H9 (cell line): ENCODE measurements around the gene SLC16A14. TPM values are rescaled to one million over a fixed set of nuclear protein-coding genes. Genes with fewer than 3 reads are reported as not detected.

ENCODE experiments used
- DNase-seq: peaks from one replicate; pipeline ENCODE4 v3.0.0-alpha.2; 2017
- H2AFZ ChIP-seq: one replicate; pipeline ENCODE4 v1.6.1; 2013; ENCODE audit warnings: mild to moderate bottlenecking, low read length, control low read depth, moderate library complexity
- H2AK5ac ChIP-seq: 2 replicates; pipeline ENCODE4 v1.6.1; 2013; ENCODE audit warnings: low read length, control low read depth, mixed read lengths; ENCODE audit not compliant: insufficient read length
- H2BK120ac ChIP-seq: one replicate; pipeline ENCODE4 v1.6.1; 2013; ENCODE audit warnings: low read depth, mild to moderate bottlenecking, low read length, control low read depth, inconsistent platforms; ENCODE audit not compliant: poor library complexity, severe bottlenecking
- H2BK12ac ChIP-seq: 2 replicates; pipeline ENCODE4 v1.6.1; 2013; ENCODE audit warnings: low read length, control low read depth, mixed read lengths, low read depth; ENCODE audit not compliant: insufficient read length
- H2BK15ac ChIP-seq: 2 replicates; pipeline ENCODE4 v1.6.1; 2013; ENCODE audit warnings: low read depth, low read length, control low read depth
- H2BK20ac ChIP-seq: one replicate; pipeline ENCODE4 v1.6.1; 2013; ENCODE audit warnings: low read depth, mild to moderate bottlenecking, low read length, control low read depth, inconsistent platforms; ENCODE audit not compliant: poor library complexity, severe bottlenecking
- H2BK5ac ChIP-seq: 2 replicates; pipeline ENCODE4 v1.6.1; 2013; ENCODE audit warnings: low read length, control low read depth, mixed read lengths; ENCODE audit not compliant: insufficient read length
- H3K14ac ChIP-seq: 2 replicates; pipeline ENCODE4 v1.6.1; 2013; ENCODE audit warnings: low read length, control low read depth; ENCODE audit not compliant: insufficient read depth
- H3K18ac ChIP-seq: 2 replicates; pipeline ENCODE4 v1.6.1; 2013; ENCODE audit warnings: low read depth, mild to moderate bottlenecking, mixed read lengths, low read length, control low read depth; ENCODE audit not compliant: insufficient read length
- H3K23ac ChIP-seq: 2 replicates; pipeline ENCODE4 v1.6.1; 2013; ENCODE audit warnings: low read length, control low read depth, mixed read lengths, low read depth; ENCODE audit not compliant: insufficient read length
- H3K23me2 ChIP-seq: 2 replicates; pipeline ENCODE4 v1.6.1; 2013; ENCODE audit warnings: low read depth, mild to moderate bottlenecking, mixed read lengths, low read length, control low read depth; ENCODE audit not compliant: insufficient read length, poor library complexity, severe bottlenecking
- H3K27ac ChIP-seq: 2 replicates; pipeline ENCODE4 v1.5.1; 2013; ENCODE audit warnings: low read length, control low read depth, mixed read lengths, low read depth; ENCODE audit not compliant: insufficient read length
- H3K27me3 ChIP-seq: 2 replicates; pipeline ENCODE4 v1.6.1; 2013; ENCODE audit warnings: low read length, control low read depth, inconsistent platforms; ENCODE audit not compliant: insufficient read depth
- H3K4ac ChIP-seq: 2 replicates; pipeline ENCODE4 v1.6.1; 2013; ENCODE audit warnings: low read depth, mild to moderate bottlenecking, control low read depth, inconsistent platforms, low read length, moderate library complexity
- H3K4me1 ChIP-seq: 2 replicates; pipeline ENCODE4 v1.6.1; 2013; ENCODE audit warnings: low read length, control low read depth, inconsistent platforms; ENCODE audit not compliant: insufficient read depth
- H3K4me2 ChIP-seq: 2 replicates; pipeline ENCODE4 v1.6.1; 2013; ENCODE audit warnings: low read length, control low read depth, mixed read lengths; ENCODE audit not compliant: insufficient read length, insufficient read depth
- H3K56ac ChIP-seq: 2 replicates; pipeline ENCODE4 v1.6.1; 2013; ENCODE audit warnings: low read depth, mild to moderate bottlenecking, mixed read lengths, low read length, control low read depth; ENCODE audit not compliant: insufficient read length
- H3K79me1 ChIP-seq: 2 replicates; pipeline ENCODE4 v1.6.1; 2013; ENCODE audit warnings: low read depth, mild to moderate bottlenecking, moderate library complexity, low read length, control low read depth, inconsistent platforms; ENCODE audit not compliant: insufficient read depth, poor library complexity, severe bottlenecking
- H3K79me2 ChIP-seq: 2 replicates; pipeline ENCODE4 v1.6.1; 2013; ENCODE audit warnings: low read length, control low read depth, inconsistent platforms; ENCODE audit not compliant: insufficient read depth
- H3K9ac ChIP-seq: 2 replicates; pipeline ENCODE4 v1.6.1; 2013; ENCODE audit warnings: low read length, control low read depth, mixed read lengths; ENCODE audit not compliant: insufficient read length; ENCODE audit errors: extremely low read depth
- H3K9me3 ChIP-seq: one replicate; pipeline ENCODE4 v1.6.1; 2013; ENCODE audit warnings: low read depth, low read length, inconsistent platforms; ENCODE audit not compliant: control insufficient read depth
- H3T11ph ChIP-seq: one replicate; pipeline ENCODE4 v1.6.1; 2013; ENCODE audit warnings: mild to moderate bottlenecking, low read length, control low read depth, inconsistent platforms
- H4K20me1 ChIP-seq: one replicate; pipeline ENCODE4 v1.6.1; 2013; ENCODE audit not compliant: control insufficient read depth, insufficient read length, insufficient read depth
- H4K5ac ChIP-seq: 2 replicates; pipeline ENCODE4 v1.6.1; 2013; ENCODE audit warnings: low read depth, mild to moderate bottlenecking, mixed read lengths, low read length, control low read depth; ENCODE audit not compliant: insufficient read length
- H4K8ac ChIP-seq: replicated peaks from 2 replicates; pipeline ENCODE4 v1.6.1; 2013; ENCODE audit warnings: low read length, control low read depth, mixed read lengths, low read depth; ENCODE audit not compliant: insufficient read length
- H4K91ac ChIP-seq: 2 replicates; pipeline ENCODE4 v1.6.1; 2013; ENCODE audit warnings: low read depth, mild to moderate bottlenecking, moderate library complexity, mixed read lengths, low read length, control low read depth; ENCODE audit not compliant: insufficient read length
- H3K27ac Mint-ChIP-seq, 3 experiments: 2 replicates in 2 of 3; 3 replicates in 1 of 3; pipeline ENCODE4 v1.8.0; 2020 to 2021; ENCODE audit warnings: mixed read lengths in 3 of 3, mild to moderate bottlenecking in 1 of 3, moderate library complexity in 1 of 3
- H3K27me3 Mint-ChIP-seq: 2 replicates; pipeline ENCODE4 v1.8.0; 2021; ENCODE audit warnings: low read depth, mild to moderate bottlenecking, moderate library complexity, mixed read lengths
- H3K36me3 Mint-ChIP-seq, 3 experiments: 2 replicates in 2 of 3; 3 replicates in 1 of 3; pipeline ENCODE4 v1.8.0; 2020 to 2021; ENCODE audit warnings: low read depth in 3 of 3, mixed read lengths in 3 of 3; ENCODE audit not compliant: insufficient read depth in 1 of 3
- H3K4me1 Mint-ChIP-seq, 2 experiments: 2 replicates each; pipeline ENCODE4 v1.8.0; 2020; ENCODE audit warnings: mixed read lengths in 2 of 2
- H3K4me3 Mint-ChIP-seq, 2 experiments: 2 replicates in 1 of 2; 3 replicates in 1 of 2; pipeline ENCODE4 v1.8.0; 2020 to 2021; ENCODE audit warnings: mild to moderate bottlenecking in 2 of 2, mixed read lengths in 2 of 2, moderate library complexity in 1 of 2
- H3K9me3 Mint-ChIP-seq, 2 experiments: 2 replicates in 1 of 2; 3 replicates in 1 of 2; pipeline ENCODE4 v1.8.0; 2020; ENCODE audit warnings: mild to moderate bottlenecking in 2 of 2, mixed read lengths in 2 of 2, moderate library complexity in 1 of 2
- CTCF ChIP-seq: fragments of 200-600 bp; sonication (generic); conservative IDR thresholded peaks from 3 replicates; pipeline ENCODE4 v1.8.0; 2021; ENCODE audit warnings: antibody characterized with exemption, mild to moderate bottlenecking
- WGBS: extraction: QIAGEN DNeasy Blood & Tissue Kit; methylation state at CpG from one replicate; pipeline ENCODE4 v1.1.7; 2013; ENCODE audit warnings: missing lambda C conversion rate, low lambda C conversion rate, mixed read lengths; ENCODE audit not compliant: insufficient read length; ENCODE audit errors: extremely low coverage; 5-methylcytosine and 5-hydroxymethylcytosine counted together
- total RNA-seq: library from RNA; stranded (reverse); gene quantifications from 2 replicates; pipeline ENCODE4 v1.2.1, GENCODE V29; 2021

SLC16A14 gene
- total RNA-seq, 1 experiment from 2014 or later = 0.61 TPM

GRCh38 chr2:230042195-230042594 is 26.5 kb downstream of the SLC16A14 start:
- Histone ChIP-seq H4K20me1 (no peaks in the 10 kb centered on the region), H2AK5ac (no peak overlapping the region), H3T11ph (no peak overlapping the region), H3K9ac (no peak overlapping the region), H3K18ac (no peak overlapping the region), H3K14ac (no peak overlapping the region), H2BK5ac (no peak overlapping the region), H4K5ac (no peak overlapping the region), H3K79me2 (no peaks in the 10 kb centered on the region), H2BK120ac (no peak overlapping the region), H2BK12ac (no peak overlapping the region), H3K23ac (no peak overlapping the region), H3K56ac (no peak overlapping the region), H2BK20ac (no peak overlapping the region), H3K27ac (no peak overlapping the region), H3K27me3 (no peaks in the 10 kb centered on the region), H3K79me1 (no peaks in the 10 kb centered on the region), H3K4me1 (no peaks in the 10 kb centered on the region), H3K4ac (no peak overlapping the region), H3K4me2 (no peak overlapping the region), H2AFZ (no peak overlapping the region), H4K8ac (no peak overlapping the region), H3K9me3 (no peaks in the 10 kb centered on the region), H4K91ac (no peak overlapping the region), H3K23me2 (no peaks in the 10 kb centered on the region), H2BK15ac (no peak overlapping the region)
- Mint-ChIP-seq H3K36me3 (peaks cover 0 to 4% (median 4%) of the 10 kb centered on the region in 3 experiments; a peak in 2 of 7 replicates), H3K4me3 (no peak overlapping the region), H3K9me3 (no peaks in the 10 kb centered on the region), H3K27ac (no peak overlapping the region), H3K27me3 (no peaks in the 10 kb centered on the region), H3K4me1 (peaks cover 2 to 6% of the 10 kb centered on the region in 2 experiments; a peak in 3 of 4 replicates)
- TF ChIP-seq CTCF = no peak
- WGBS = no CpG with 5 or more reads among the region's 1 CpG
- DNase-seq = no peak
